ENCODE results near the gene COX4I1. TPM values are rescaled to one million over a fixed set of nuclear protein-coding genes. Genes with fewer than 3 reads are reported as not detected.
A peak's percentile ranks its signal among the peaks of the same experiment; 100 is the strongest.

Gene COX4I1
- total RNA-seq, 1 donor from 2014 or later, result 148 TPM

GRCh38 chr16:85778873-85779272 lies 20.6 kb upstream of the COX4I1 start:
- Histone ChIP-seq H3K27ac (no peak overlapping the region), H3K4me3 (no peak overlapping the region), H3K27me3 (no peaks in the 10 kb centered on the region), H3K4me1 (peaks cover 2 to 3% of the 10 kb centered on the region in 2 donors), H3K36me3 (peaks cover 28 to 48% of the 10 kb centered on the region in 2 donors), H3K9me3 (no peaks in the 10 kb centered on the region)
- DNase-seq (ENCODE audit: low spot score in 2 of 2), result no peak
- TF ChIP-seq, protein P1, sequence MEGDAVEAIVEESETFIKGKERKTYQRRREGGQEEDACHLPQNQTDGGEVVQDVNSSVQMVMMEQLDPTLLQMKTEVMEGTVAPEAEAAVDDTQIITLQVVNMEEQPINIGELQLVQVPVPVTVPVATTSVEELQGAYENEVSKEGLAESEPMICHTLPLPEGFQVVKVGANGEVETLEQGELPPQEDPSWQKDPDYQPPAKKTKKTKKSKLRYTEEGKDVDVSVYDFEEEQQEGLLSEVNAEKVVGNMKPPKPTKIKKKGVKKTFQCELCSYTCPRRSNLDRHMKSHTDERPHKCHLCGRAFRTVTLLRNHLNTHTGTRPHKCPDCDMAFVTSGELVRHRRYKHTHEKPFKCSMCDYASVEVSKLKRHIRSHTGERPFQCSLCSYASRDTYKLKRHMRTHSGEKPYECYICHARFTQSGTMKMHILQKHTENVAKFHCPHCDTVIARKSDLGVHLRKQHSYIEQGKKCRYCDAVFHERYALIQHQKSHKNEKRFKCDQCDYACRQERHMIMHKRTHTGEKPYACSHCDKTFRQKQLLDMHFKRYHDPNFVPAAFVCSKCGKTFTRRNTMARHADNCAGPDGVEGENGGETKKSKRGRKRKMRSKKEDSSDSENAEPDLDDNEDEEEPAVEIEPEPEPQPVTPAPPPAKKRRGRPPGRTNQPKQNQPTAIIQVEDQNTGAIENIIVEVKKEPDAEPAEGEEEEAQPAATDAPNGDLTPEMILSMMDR (IDR thresholded peaks at IDR 0.05), result no peak
- intact Hi-C loops (cut with DNase I), result no loop called here

DNA sequence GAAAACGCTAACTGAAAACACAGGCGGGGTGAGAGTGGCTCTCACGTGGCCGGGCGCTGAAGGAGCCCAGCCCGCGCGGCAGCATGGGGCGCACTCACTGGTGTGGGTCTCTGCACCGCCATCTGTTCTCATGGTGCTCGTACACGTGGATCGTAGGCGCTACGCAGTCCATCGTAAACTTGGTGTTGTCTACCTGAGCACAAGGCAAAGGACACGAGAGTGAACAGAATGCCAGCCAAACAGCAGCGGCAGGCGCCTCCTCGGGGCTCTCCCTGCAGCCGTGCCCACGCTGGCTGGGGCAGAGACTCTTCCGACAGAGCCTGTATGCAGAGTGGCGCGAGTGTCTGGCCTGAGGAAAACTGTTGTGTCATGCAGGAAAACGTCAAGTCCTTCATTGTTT lies 19.2 kb upstream of the COX4I1 start:
- Histone ChIP-seq H3K9me3 (no peaks in the 10 kb centered on the region), H3K27me3 (no peaks in the 10 kb centered on the region), H3K27ac (no peak overlapping the region), H3K36me3 (peaks cover 28 to 51% of the 10 kb centered on the region in 2 donors), H3K4me1 (peaks cover 2 to 3% of the 10 kb centered on the region in 2 donors), H3K4me3 (no peak overlapping the region)
- no peak for DNase-seq (ENCODE audit: low spot score in 2 of 2)
- TF ChIP-seq, protein P1 (IDR thresholded peaks at IDR 0.05), result no peak
- intact Hi-C loops (cut with DNase I), result no loop called here

DNA sequence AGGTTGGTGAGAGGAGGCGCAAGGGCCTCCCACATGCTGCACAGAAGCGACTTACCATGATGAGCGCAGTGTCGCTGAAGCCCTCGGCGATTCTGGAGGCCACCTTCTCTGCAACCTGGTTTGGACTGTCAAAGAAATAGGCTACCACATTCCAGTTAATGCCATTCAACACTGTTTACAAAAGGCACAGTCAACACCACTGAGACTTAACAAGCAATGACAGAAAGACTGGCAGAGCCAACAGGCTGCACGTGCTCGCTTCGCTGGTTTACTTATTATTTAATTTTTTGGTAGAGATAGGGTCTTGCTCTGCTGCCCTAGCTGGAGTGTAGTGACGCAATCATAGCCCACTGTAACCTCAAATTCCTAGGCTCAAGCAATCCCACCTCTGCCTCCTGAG lies 18.3 kb upstream of the COX4I1 start:
- intact Hi-C loops (cut with DNase I), result no loop called here
- Histone ChIP-seq H3K4me3 (no peak overlapping the region), H3K27me3 (no peaks in the 10 kb centered on the region), H3K9me3 (no peaks in the 10 kb centered on the region), H3K36me3 (peaks cover 28 to 52% of the 10 kb centered on the region in 2 donors), H3K27ac (no peak overlapping the region), H3K4me1 (peaks cover 2 to 3% of the 10 kb centered on the region in 2 donors)
- no peak for DNase-seq (ENCODE audit: low spot score in 2 of 2)
- TF ChIP-seq, protein P1 (IDR thresholded peaks at IDR 0.05), result no peak

- TF ChIP-seq, protein P1 (IDR thresholded peaks at IDR 0.05), result no peak
- Histone ChIP-seq H3K4me3 (no peak overlapping the region), H3K4me1 (peaks cover 2 to 3% of the 10 kb centered on the region in 2 donors), H3K36me3 (peaks cover 30 to 58% of the 10 kb centered on the region in 2 donors), H3K27me3 (no peaks in the 10 kb centered on the region), H3K27ac (peak overlapping the region in 1 of 2 donors; percentile 33), H3K9me3 (no peaks in the 10 kb centered on the region)
- intact Hi-C loops (cut with DNase I), result no loop called here
- no peak for DNase-seq (ENCODE audit: low spot score in 2 of 2)
Observed at GRCh38 chr16:85781695-85782370, 17.7 kb upstream of the COX4I1 start.

DNA sequence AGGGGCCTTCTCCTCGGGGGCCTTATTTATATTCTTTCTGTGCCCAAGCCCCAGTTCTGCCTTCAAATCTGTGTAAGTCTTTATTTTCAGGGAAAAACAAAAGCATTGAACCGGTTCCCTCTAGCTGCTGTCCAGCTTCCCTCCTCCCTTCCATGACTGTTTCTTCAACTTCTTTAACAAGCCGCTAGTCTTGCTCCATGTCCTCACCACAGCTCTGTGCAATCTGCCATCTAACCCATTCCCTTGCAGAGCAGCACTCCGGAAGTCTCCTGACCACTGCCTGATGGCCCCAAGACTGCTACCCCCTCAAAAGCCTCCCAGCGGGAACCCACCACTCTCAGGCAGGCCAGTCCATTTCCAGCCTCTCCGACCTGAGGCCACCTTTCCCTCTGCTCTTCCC lies 17.0 kb upstream of the COX4I1 start:
- H3K27ac ChIP-seq, result no peak overlapping the region
- H3K36me3 ChIP-seq, result peaks cover 34 to 62% of the 10 kb centered on the region in 2 donors
- TF ChIP-seq, protein P1 (IDR thresholded peaks at IDR 0.05), result no peak
- no peaks in the 10 kb centered on the region for H3K9me3 ChIP-seq
- no peak overlapping the region for H3K4me3 ChIP-seq
- peaks cover 2 to 3% of the 10 kb centered on the region in 2 donors for H3K4me1 ChIP-seq
- no peaks in the 10 kb centered on the region for H3K27me3 ChIP-seq
- intact Hi-C loops (cut with DNase I), result no loop called here
- no peak for DNase-seq (ENCODE audit: low spot score in 2 of 2)

Measured in ascending aorta (tissue), 2 donors.